ENCODE data around the gene SLC9A3.

- TF ChIP-seq CTCF (IDR thresholded peaks at IDR 0.05; ENCODE audit: low read depth, low read length) (no peak), EZH2phosphoT487 (IDR thresholded peaks at IDR 0.05; ENCODE audit: low read depth) (no peak)
Observed at GRCh38 chr5:423233-423565, 101.0 kb downstream of the SLC9A3 start.
